Gastrocnemius medialis (tissue), 4 donors: ENCODE measurements around the gene IQGAP2.

Experiments used
- CTCF ChIP-seq, 5 experiments: fragments of 450-650 bp in 3 of 5; fragments of 200-600 bp in 2 of 5; sonication (generic) in 2 of 5; IDR thresholded peaks in 4 of 5; conservative IDR thresholded peaks in 1 of 5; 1 replicate in 4 of 5; 2 replicates in 1 of 5; pipeline ENCODE4 v1.5.1; 2016 to 2019; ENCODE audit warnings: antibody characterized with exemption in 5 of 5, mild to moderate bottlenecking in 3 of 5, moderate library complexity in 3 of 5
- POLR2A ChIP-seq, 2 donors: fragments of 450-650 bp; IDR thresholded peaks; one replicate each; pipeline ENCODE4 v1.6.1; 2017; ENCODE audit warnings: antibody characterized with exemption in 2 of 2, mild to moderate bottlenecking in 2 of 2, moderate library complexity in 2 of 2

DNA sequence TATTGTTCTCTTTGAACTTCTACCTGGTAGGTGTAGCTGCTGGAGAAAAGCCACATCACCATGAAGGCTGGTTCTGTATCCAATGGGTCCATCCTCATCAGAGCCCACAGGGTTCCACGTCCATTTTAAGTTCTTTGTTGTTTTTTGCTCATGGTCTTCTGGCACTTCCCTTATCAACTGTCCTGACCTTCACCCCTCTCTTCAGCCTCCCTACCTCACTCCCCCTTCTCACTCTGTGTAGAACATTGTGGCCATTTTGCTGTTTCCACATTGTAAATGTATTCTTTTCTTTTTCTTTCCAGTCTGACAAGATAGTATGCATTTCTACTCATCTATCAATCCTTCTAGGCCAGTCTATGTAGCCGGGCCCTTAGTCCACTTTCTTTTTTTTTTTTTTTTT lies 264.4 kb downstream of the IQGAP2 start:
- no peak for TF ChIP-seq CTCF (IDR thresholded peaks at IDR 0.05 in 4 of 5, conservative IDR thresholded peaks at IDR 0.05 in 1 of 5)
- no peak for TF ChIP-seq POLR2A (IDR thresholded peaks at IDR 0.05)
